Esophagus squamous epithelium (tissue), 5 donors: ENCODE measurements around the gene LRRC36. TPM values are rescaled to one million over a fixed set of nuclear protein-coding genes. Genes with fewer than 3 reads are reported as not detected.

Source experiments
- DNase-seq: peaks from one replicate; lab custom pipeline; 2025; lab: John Stamatoyannopoulos, UW
- H3K27ac ChIP-seq, 4 donors: fragments of 200-600 bp; sonication (generic); one replicate each; pipeline ENCODE4 v1.5.1; 2016 to 2019; ENCODE audit warnings: mild to moderate bottlenecking in 1 of 4
- H3K27me3 ChIP-seq, 4 donors: fragments of 200-600 bp; sonication (generic); 1 replicate in 3 of 4; 2 replicates in 1 of 4; pipeline versions ENCODE4 v1.5.1 to v1.6.0; 2017 to 2021; ENCODE audit warnings: antibody characterized with exemption in 1 of 4
- H3K36me3 ChIP-seq, 3 donors: fragments of 200-600 bp; sonication (generic); one replicate each; pipeline ENCODE4 v1.5.1; 2016 to 2019
- H3K4me1 ChIP-seq, 3 donors: fragments of 200-600 bp; sonication (generic); one replicate each; pipeline ENCODE4 v1.5.1; 2017 to 2019
- H3K4me3 ChIP-seq, 4 donors: fragments of 200-600 bp; sonication (generic); 1 replicate in 3 of 4; 2 replicates in 1 of 4; pipeline ENCODE4 v1.5.1; 2016 to 2019; ENCODE audit warnings: mild to moderate bottlenecking in 2 of 4, moderate library complexity in 1 of 4
- H3K9me3 ChIP-seq, 3 donors: fragments of 200-600 bp; sonication (generic); one replicate each; pipeline ENCODE4 v1.5.1; 2016 to 2019
- CTCF ChIP-seq, 6 experiments: fragments of 450-650 bp in 4 of 6; fragments of 200-600 bp in 2 of 6; sonication (generic) in 2 of 6; IDR thresholded peaks; one replicate each; pipeline ENCODE4 v1.5.1; 2016 to 2019; ENCODE audit warnings: antibody characterized with exemption in 6 of 6, mild to moderate bottlenecking in 4 of 6, moderate library complexity in 4 of 6
- POLR2A ChIP-seq, 4 donors: fragments of 450-650 bp; IDR thresholded peaks; one replicate each; pipeline ENCODE4 v1.6.1; 2017; ENCODE audit warnings: antibody characterized with exemption in 4 of 4, mild to moderate bottlenecking in 4 of 4, moderate library complexity in 3 of 4
- WGBS, 2 donors: methylation state at CpG; one replicate each; pipeline ENCODE4 v1.1.5; 2018; 5-methylcytosine and 5-hydroxymethylcytosine counted together
- intact Hi-C: fragments of 100-400 bp; cut with DNase I; formaldehyde crosslinking; loops from one replicate; pipeline ENCODE4 v1.15.0; 2022
- total RNA-seq, 4 donors: library from RNA; depleted of rRNA; stranded (reverse); fragments of >200 nt; gene quantifications; one replicate each; pipeline ENCODE4 v1.1.0, GENCODE V29; 2016
- donor health status: DM: yes; HTN: yes; CAD: no.

LRRC36 gene
- total RNA-seq, 4 donors from 2014 or later, result not detected

GRCh38 chr16:67336116-67336515 lies 9.5 kb downstream of the LRRC36 start:
- Histone ChIP-seq H3K27me3 (no peaks in the 10 kb centered on the region), H3K4me1 (peaks cover 0 to 5% (median 0%) of the 10 kb centered on the region in 3 donors), H3K27ac (no peak overlapping the region), H3K4me3 (no peak overlapping the region), H3K36me3 (no peaks in the 10 kb centered on the region), H3K9me3 (no peaks in the 10 kb centered on the region)
- 37 to 39% methylated on average over 1 of the region's 1 CpG for WGBS, 2 donors
- no peak for DNase-seq
- intact Hi-C loops, result no loop called here
- TF ChIP-seq CTCF (IDR thresholded peaks at IDR 0.05), result no peak
- no peak for TF ChIP-seq POLR2A (IDR thresholded peaks at IDR 0.05)

GRCh38 chr16:67336648-67337047 lies 10.0 kb downstream of the LRRC36 start:
- no peak overlapping the region for H3K4me3 ChIP-seq
- intact Hi-C loops, result no loop called here
- TF ChIP-seq CTCF (IDR thresholded peaks at IDR 0.05), result no peak
- no peak for TF ChIP-seq POLR2A (IDR thresholded peaks at IDR 0.05)
- no peaks in the 10 kb centered on the region for H3K36me3 ChIP-seq
- H3K9me3 ChIP-seq, result no peaks in the 10 kb centered on the region
- no peak for DNase-seq
- WGBS, 2 donors, result 42 to 48% methylated on average over 1 of the region's 1 CpG
- no peak overlapping the region for H3K27ac ChIP-seq
- H3K27me3 ChIP-seq, result no peaks in the 10 kb centered on the region
- peaks cover 0 to 5% (median 0%) of the 10 kb centered on the region in 3 donors for H3K4me1 ChIP-seq

- Histone ChIP-seq H3K36me3 (no peaks in the 10 kb centered on the region), H3K27me3 (no peaks in the 10 kb centered on the region), H3K9me3 (no peaks in the 10 kb centered on the region), H3K27ac (no peak overlapping the region), H3K4me3 (no peak overlapping the region), H3K4me1 (peaks cover 0 to 5% (median 0%) of the 10 kb centered on the region in 3 donors)
- 17 to 38% methylated on average over 1 to 2 of the region's 2 CpGs for WGBS, 2 donors
- no peak for DNase-seq
- intact Hi-C loops, result no loop called here
- TF ChIP-seq CTCF (IDR thresholded peaks at IDR 0.05) (no peak), POLR2A (IDR thresholded peaks at IDR 0.05) (no peak)
Measured at GRCh38 chr16:67339453-67339852, 12.8 kb downstream of the LRRC36 start.

- no peak for DNase-seq
- H3K9me3 ChIP-seq, result no peaks in the 10 kb centered on the region
- no peak overlapping the region for H3K27ac ChIP-seq
- H3K4me3 ChIP-seq, result no peak overlapping the region
- WGBS, 2 donors, result 75 to 85% methylated on average over 3 of the region's 3 CpGs
- intact Hi-C loops, result no loop called here
- H3K27me3 ChIP-seq, result no peaks in the 10 kb centered on the region
- TF ChIP-seq CTCF (IDR thresholded peaks at IDR 0.05) (no peak), POLR2A (IDR thresholded peaks at IDR 0.05) (no peak)
- H3K36me3 ChIP-seq, result no peaks in the 10 kb centered on the region
- H3K4me1 ChIP-seq, result no peaks in the 10 kb centered on the region
Measured at GRCh38 chr16:67341250-67341649, 14.6 kb downstream of the LRRC36 start.

- 74 to 83% methylated on average over 4 of the region's 4 CpGs for WGBS, 2 donors
- TF ChIP-seq CTCF (IDR thresholded peaks at IDR 0.05), result no peak
- TF ChIP-seq POLR2A (IDR thresholded peaks at IDR 0.05), result no peak
- H3K9me3 ChIP-seq, result no peaks in the 10 kb centered on the region
- intact Hi-C loops, result no loop called here
- DNase-seq, result no peak
- H3K4me3 ChIP-seq, result no peak overlapping the region
- no peaks in the 10 kb centered on the region for H3K36me3 ChIP-seq
- H3K27ac ChIP-seq, result no peak overlapping the region
- no peaks in the 10 kb centered on the region for H3K27me3 ChIP-seq
- no peaks in the 10 kb centered on the region for H3K4me1 ChIP-seq
Measured at GRCh38 chr16:67342616-67343015, 16.0 kb downstream of the LRRC36 start.
